ENCODE measurements around the gene MTERF1.

DNA sequence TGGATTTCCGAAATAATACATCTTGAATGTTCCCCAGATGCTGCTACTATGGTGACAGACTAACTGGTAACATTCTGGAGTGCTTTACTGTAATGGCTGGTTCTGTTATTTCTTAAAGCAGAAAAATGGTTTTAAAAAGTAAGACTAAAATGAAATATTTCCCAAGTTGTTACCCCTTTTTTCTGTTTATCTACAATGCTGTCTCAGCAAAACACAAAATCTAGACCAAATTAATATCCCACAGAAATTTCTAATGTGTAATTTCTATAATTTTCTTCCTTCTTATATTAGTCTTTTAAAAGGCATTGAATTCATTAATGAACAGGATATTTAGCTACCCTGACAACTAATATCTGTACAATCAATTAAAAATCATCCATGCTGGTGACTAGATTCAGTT, 19.1 kb upstream of the MTERF1 start:
- TF ChIP-seq, protein P1, sequence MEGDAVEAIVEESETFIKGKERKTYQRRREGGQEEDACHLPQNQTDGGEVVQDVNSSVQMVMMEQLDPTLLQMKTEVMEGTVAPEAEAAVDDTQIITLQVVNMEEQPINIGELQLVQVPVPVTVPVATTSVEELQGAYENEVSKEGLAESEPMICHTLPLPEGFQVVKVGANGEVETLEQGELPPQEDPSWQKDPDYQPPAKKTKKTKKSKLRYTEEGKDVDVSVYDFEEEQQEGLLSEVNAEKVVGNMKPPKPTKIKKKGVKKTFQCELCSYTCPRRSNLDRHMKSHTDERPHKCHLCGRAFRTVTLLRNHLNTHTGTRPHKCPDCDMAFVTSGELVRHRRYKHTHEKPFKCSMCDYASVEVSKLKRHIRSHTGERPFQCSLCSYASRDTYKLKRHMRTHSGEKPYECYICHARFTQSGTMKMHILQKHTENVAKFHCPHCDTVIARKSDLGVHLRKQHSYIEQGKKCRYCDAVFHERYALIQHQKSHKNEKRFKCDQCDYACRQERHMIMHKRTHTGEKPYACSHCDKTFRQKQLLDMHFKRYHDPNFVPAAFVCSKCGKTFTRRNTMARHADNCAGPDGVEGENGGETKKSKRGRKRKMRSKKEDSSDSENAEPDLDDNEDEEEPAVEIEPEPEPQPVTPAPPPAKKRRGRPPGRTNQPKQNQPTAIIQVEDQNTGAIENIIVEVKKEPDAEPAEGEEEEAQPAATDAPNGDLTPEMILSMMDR (conservative IDR thresholded peaks at IDR 0.05; ENCODE audit: low read length) = no peak
- no peak for TF ChIP-seq EZH2phosphoT487 (IDR thresholded peaks at IDR 0.05; ENCODE audit: borderline replicate concordance)
